ENCODE results near the gene NCAPD2. TPM values are rescaled to one million over a fixed set of nuclear protein-coding genes. Genes with fewer than 3 reads are reported as not detected.

Gene NCAPD2
- 10 to 100 TPM; 18.5 to 25.9 (median 22.5) TPM for total RNA-seq

GRCh38 chr12:6493497-6494257 lies at the start of gene NCAPD2:
NCAPD2 (plus strand) TSS chr12:6494102; CDS start chr12:6495099, 997 bp downstream.
- DNase-seq (ENCODE audit: low spot score in 2 of 2): peak; percentile 95 to 98
- intact Hi-C loops (cut with DNase I; ENCODE audit: low total_unique reads): no loop called here

GRCh38 chr12:6444704-6445688 lies 48.9 kb upstream of the NCAPD2 start, which contains the start of gene CD27:
CD27 (plus strand) TSS chr12:6444955; CDS start chr12:6445096, 141 bp downstream.
- intact Hi-C loops (cut with DNase I; ENCODE audit: low total_unique reads): no loop called here
- WGBS, 2 donors: 85 to 86% methylated on average over 16 of the region's 16 CpGs
- DNase-seq (ENCODE audit: low spot score in 2 of 2): no peak
- H3K4me3 ChIP-seq (ENCODE audit: low read depth, poor library complexity, severe bottlenecking): no peak within 1 kb of the TSS
- TF ChIP-seq POLR2A (IDR thresholded peaks at IDR 0.05) (no peak), CTCF (IDR thresholded peaks at IDR 0.05) (no peak)

More at GRCh38 chr12:6493497-6494257, at the start of gene NCAPD2:
- TF ChIP-seq POLR2A (IDR thresholded peaks at IDR 0.05) (no peak), CTCF (IDR thresholded peaks at IDR 0.05) (no peak)
- 1% methylated on average over 48 to 49 of the region's 49 CpGs for WGBS, 2 donors
- H3K4me3 ChIP-seq (ENCODE audit: low read depth, poor library complexity, severe bottlenecking): peak within 1 kb of the TSS; percentile 67

- H3K4me3 ChIP-seq (ENCODE audit: low read depth, poor library complexity, severe bottlenecking): no peak overlapping the region
- intact Hi-C loops (cut with DNase I; ENCODE audit: low total_unique reads): no loop called here
- 75% methylated on average over 16 of the region's 16 CpGs for WGBS, 2 donors
- DNase-seq (ENCODE audit: low spot score in 2 of 2): peak in 1 of 2 donors; percentile 79
- no peak for TF ChIP-seq CTCF (IDR thresholded peaks at IDR 0.05)
- TF ChIP-seq POLR2A (IDR thresholded peaks at IDR 0.05): no peak
These were observed 43.6 kb upstream of the NCAPD2 start for GRCh38 chr12:6450091-6450868.

GRCh38 chr12:6450869-6451347 lies 43.0 kb upstream of the NCAPD2 start:
- DNase-seq (ENCODE audit: low spot score in 2 of 2): peak in 1 of 2 donors; percentile 89
- TF ChIP-seq POLR2A (IDR thresholded peaks at IDR 0.05): no peak
- no peak for TF ChIP-seq CTCF (IDR thresholded peaks at IDR 0.05)
- WGBS, 2 donors: 3 to 8% methylated on average over 11 of the region's 11 CpGs
- peak overlapping the region; percentile 66 for H3K4me3 ChIP-seq (ENCODE audit: low read depth, poor library complexity, severe bottlenecking)
- intact Hi-C loops (cut with DNase I; ENCODE audit: low total_unique reads): no loop called here
